Forelimb muscle (tissue), 1 donor: ENCODE data around the gene ARFGEF3. TPM values are rescaled to one million over a fixed set of nuclear protein-coding genes. Genes with fewer than 3 reads are reported as not detected.

Source experiments
- DNase-seq: peaks from one replicate; pipeline ENCODE4 v3.0.0-alpha.2; 2013; ENCODE audit warnings: low read depth
- polyA plus RNA-seq: library from polyadenylated mRNA; unstranded; fragments of 120-200 nt; gene quantifications from one replicate; pipeline ENCODE4 v1.2.1, GENCODE V29; 2013; ENCODE audit not compliant: insufficient read length

ARFGEF3 gene
- polyA plus RNA-seq, 1 donor = 1.7 TPM

GRCh38 chr6:138162111-138162954, 594 bp downstream of the ARFGEF3 start:
- no peak for DNase-seq

GRCh38 chr6:138162955-138163575, 1.3 kb downstream of the ARFGEF3 start:
- no peak for DNase-seq

- no peak for DNase-seq
These were observed 13.9 kb downstream of the ARFGEF3 start for GRCh38 chr6:138175596-138175995.

GRCh38 chr6:138176652-138177232, 15.0 kb downstream of the ARFGEF3 start:
- no peak for DNase-seq

GRCh38 chr6:138182939-138183789, 21.4 kb downstream of the ARFGEF3 start:
- no peak for DNase-seq

GRCh38 chr6:138183790-138184134, 22.0 kb downstream of the ARFGEF3 start:
- no peak for DNase-seq

GRCh38 chr6:138184230-138184629, 22.5 kb downstream of the ARFGEF3 start:
- DNase-seq = no peak

- no peak for DNase-seq
These were observed 25.4 kb downstream of the ARFGEF3 start for GRCh38 chr6:138187156-138187555.

- no peak for DNase-seq
These were observed 26.7 kb downstream of the ARFGEF3 start for GRCh38 chr6:138188278-138188941.

- no peak for DNase-seq
These were observed 32.5 kb downstream of the ARFGEF3 start for GRCh38 chr6:138194287-138194686.

- DNase-seq = no peak
These were observed 34.5 kb downstream of the ARFGEF3 start for GRCh38 chr6:138196122-138196738.

GRCh38 chr6:138197570-138197969, 35.8 kb downstream of the ARFGEF3 start:
- no peak for DNase-seq

- DNase-seq = no peak
These were observed 36.8 kb downstream of the ARFGEF3 start for GRCh38 chr6:138198430-138199091.

GRCh38 chr6:138201836-138202235, 40.1 kb downstream of the ARFGEF3 start:
- no peak for DNase-seq

- DNase-seq = no peak
These were observed 41.6 kb downstream of the ARFGEF3 start for GRCh38 chr6:138203315-138203714.

GRCh38 chr6:138204303-138204702, 42.6 kb downstream of the ARFGEF3 start:
- DNase-seq = no peak

GRCh38 chr6:138204792-138205384, 43.1 kb downstream of the ARFGEF3 start:
- no peak for DNase-seq

- no peak for DNase-seq
These were observed 43.8 kb downstream of the ARFGEF3 start for GRCh38 chr6:138205437-138206094.

- no peak for DNase-seq
These were observed 45.1 kb downstream of the ARFGEF3 start for GRCh38 chr6:138206862-138207261.
